Islet precursor cell (in vitro differentiated cells): ENCODE results near the gene CPTP.
A peak's percentile ranks its signal among the peaks of the same experiment; 100 is the strongest.

Experiments
- DNase-seq: peaks from one replicate; pipeline ENCODE4 v3.0.0-alpha.2; 2018

The CPTP gene

GRCh38 chr1:1320666-1321448, 3.7 kb upstream of the CPTP start:
- no peak for DNase-seq

- DNase-seq = no peak
Measured at GRCh38 chr1:1321477-1321876, 3.1 kb upstream of the CPTP start.

- no peak for DNase-seq
Measured at GRCh38 chr1:1322418-1322817, 2.2 kb upstream of the CPTP start.

- DNase-seq = no peak
Measured at GRCh38 chr1:1322952-1323351, 1.6 kb upstream of the CPTP start.

GRCh38 chr1:1324084-1324523, 498 bp upstream of the CPTP start:
- DNase-seq = no peak

GRCh38 chr1:1325288-1326074, 879 bp downstream of the CPTP start:
- DNase-seq = no peak

- no peak for DNase-seq
Measured at GRCh38 chr1:1326075-1326605, 1.5 kb downstream of the CPTP start.

GRCh38 chr1:1327291-1327690, 2.7 kb downstream of the CPTP start:
- no peak for DNase-seq

GRCh38 chr1:1328254-1328653, 3.7 kb downstream of the CPTP start:
- no peak for DNase-seq

GRCh38 chr1:1329304-1330210, 5.0 kb downstream of the CPTP start:
- no peak for DNase-seq

- no peak for DNase-seq
Measured at GRCh38 chr1:1330366-1331067, 5.9 kb downstream of the CPTP start.

GRCh38 chr1:1331068-1331965, 6.7 kb downstream of the CPTP start, which contains the start of gene TAS1R3:
Gene TAS1R3 (plus strand): TSS chr1:1331280. CDS start chr1:1331346, 66 bp downstream.
- no peak for DNase-seq

GRCh38 chr1:1332031-1332755, 7.6 kb downstream of the CPTP start:
- no peak for DNase-seq

- DNase-seq = no peak
Measured at GRCh38 chr1:1332774-1333480, 8.3 kb downstream of the CPTP start.

- no peak for DNase-seq
Measured at GRCh38 chr1:1333551-1334241, 9.1 kb downstream of the CPTP start.

GRCh38 chr1:1334835-1335234, 10.2 kb downstream of the CPTP start:
- peak; percentile 85 for DNase-seq

GRCh38 chr1:1335283-1335682, 10.7 kb downstream of the CPTP start:
- DNase-seq = no peak

- no peak for DNase-seq
Measured at GRCh38 chr1:1335792-1336248, 11.2 kb downstream of the CPTP start.

GRCh38 chr1:1336446-1336845, 11.8 kb downstream of the CPTP start:
- DNase-seq = no peak
